Neural cell (in vitro differentiated cells): ENCODE results near the gene RNASE13.

Experiments
- CTCF ChIP-seq: fragments of 450-650 bp; IDR thresholded peaks from 2 replicates; pipeline ENCODE4 v1.5.1; 2014; ENCODE audit warnings: antibody characterized with exemption, mild to moderate bottlenecking, moderate library complexity; ENCODE audit not compliant: poor library complexity, severe bottlenecking
- EZH2 ChIP-seq: fragments of 200-600, 300-800 bp; shearing (Covaris generic), sonication (generic); IDR thresholded peaks from 2 replicates; pipeline ENCODE4 v1.6.1; 2014; ENCODE audit warnings: antibody characterized with exemption, low read length, borderline replicate concordance, mild to moderate bottlenecking; ENCODE audit not compliant: insufficient read depth, poor library complexity, severe bottlenecking
- REST ChIP-seq: IDR thresholded peaks from 2 replicates; pipeline ENCODE4 v1.6.1; 2012; ENCODE audit warnings: borderline replicate concordance
- TAF1 ChIP-seq: IDR thresholded peaks from 2 replicates; pipeline ENCODE4 v1.6.1; 2012; ENCODE audit warnings: low read depth

- TF ChIP-seq REST (no peak), CTCF (peak; percentile 55), EZH2 (no peak), TAF1 (no peak)
Measured at GRCh38 chr14:21066882-21067502, 32.4 kb upstream of the RNASE13 start.
